HepG2 (cell line): Measurements from ENCODE around the gene MIEF1.

Experiments
- ARNT ChIP-seq: fragments of 450-650 bp; IDR thresholded peaks from 2 replicates; pipeline ENCODE4 v1.6.1; 2017
- CHD4 ChIP-seq: fragments of 200-600 bp; sonication (generic); IDR thresholded peaks from 2 replicates; pipeline ENCODE4 v1.7.0; 2017; ENCODE audit warnings: mild to moderate bottlenecking, low read length, borderline replicate concordance
- RNF2 ChIP-seq: fragments of 450-650 bp; conservative IDR thresholded peaks from 2 replicates; pipeline ENCODE4 v1.6.1; 2016; ENCODE audit warnings: low read depth
- SUZ12 ChIP-seq: fragments of 150-350 bp; IDR thresholded peaks from 2 replicates; pipeline ENCODE4 v1.6.1; 2014; ENCODE audit warnings: low read depth, low read length
- TCF12 ChIP-seq, 2 experiments: fragments of 450-650 bp in 1 of 2; sonication (generic) in 1 of 2; formaldehyde crosslinking in 1 of 2; IDR thresholded peaks; 2 replicates each; pipeline versions ENCODE4 v1.6.1 to v1.8.0; 2017 to 2022; ENCODE audit warnings: antibody characterized with exemption in 1 of 2, mild to moderate bottlenecking in 1 of 2, missing genetic modification reagents in 1 of 2, moderate library complexity in 1 of 2
- TGIF2 ChIP-seq: IDR thresholded peaks from 2 replicates; pipeline ENCODE4 v1.6.1; 2016; ENCODE audit warnings: control low read depth, missing compliant biosample characterization
- ZNF253 ChIP-seq: sonication (generic); formaldehyde crosslinking; IDR thresholded peaks from 2 replicates; pipeline ENCODE4 v1.8.0; 2022; ENCODE audit warnings: mild to moderate bottlenecking, missing genetic modification reagents, borderline replicate concordance
- ZNF552 ChIP-seq: sonication (generic); formaldehyde crosslinking; IDR thresholded peaks from 2 replicates; pipeline ENCODE4 v1.9.0; 2022; ENCODE audit warnings: missing genetic modification reagents, mild to moderate bottlenecking, borderline replicate concordance
- ZNF878 ChIP-seq: sonication (generic); formaldehyde crosslinking; IDR thresholded peaks from 2 replicates; pipeline ENCODE4 v1.8.1; 2023; ENCODE audit warnings: mild to moderate bottlenecking, missing genetic modification reagents, moderate library complexity
- TF ChIP-seq, protein P1 (sequence below): sonication (generic); formaldehyde crosslinking; IDR thresholded peaks from 2 replicates; pipeline ENCODE4 v1.8.0; 2022; ENCODE audit warnings: mild to moderate bottlenecking, missing genetic modification reagents; ENCODE audit not compliant: insufficient replicate concordance
- TF ChIP-seq, protein P2 (sequence below): sonication (generic); formaldehyde crosslinking; IDR thresholded peaks from 2 replicates; pipeline ENCODE4 v1.5.0; 2020; ENCODE audit warnings: mild to moderate bottlenecking, missing genetic modification reagents, moderate library complexity

DNA sequence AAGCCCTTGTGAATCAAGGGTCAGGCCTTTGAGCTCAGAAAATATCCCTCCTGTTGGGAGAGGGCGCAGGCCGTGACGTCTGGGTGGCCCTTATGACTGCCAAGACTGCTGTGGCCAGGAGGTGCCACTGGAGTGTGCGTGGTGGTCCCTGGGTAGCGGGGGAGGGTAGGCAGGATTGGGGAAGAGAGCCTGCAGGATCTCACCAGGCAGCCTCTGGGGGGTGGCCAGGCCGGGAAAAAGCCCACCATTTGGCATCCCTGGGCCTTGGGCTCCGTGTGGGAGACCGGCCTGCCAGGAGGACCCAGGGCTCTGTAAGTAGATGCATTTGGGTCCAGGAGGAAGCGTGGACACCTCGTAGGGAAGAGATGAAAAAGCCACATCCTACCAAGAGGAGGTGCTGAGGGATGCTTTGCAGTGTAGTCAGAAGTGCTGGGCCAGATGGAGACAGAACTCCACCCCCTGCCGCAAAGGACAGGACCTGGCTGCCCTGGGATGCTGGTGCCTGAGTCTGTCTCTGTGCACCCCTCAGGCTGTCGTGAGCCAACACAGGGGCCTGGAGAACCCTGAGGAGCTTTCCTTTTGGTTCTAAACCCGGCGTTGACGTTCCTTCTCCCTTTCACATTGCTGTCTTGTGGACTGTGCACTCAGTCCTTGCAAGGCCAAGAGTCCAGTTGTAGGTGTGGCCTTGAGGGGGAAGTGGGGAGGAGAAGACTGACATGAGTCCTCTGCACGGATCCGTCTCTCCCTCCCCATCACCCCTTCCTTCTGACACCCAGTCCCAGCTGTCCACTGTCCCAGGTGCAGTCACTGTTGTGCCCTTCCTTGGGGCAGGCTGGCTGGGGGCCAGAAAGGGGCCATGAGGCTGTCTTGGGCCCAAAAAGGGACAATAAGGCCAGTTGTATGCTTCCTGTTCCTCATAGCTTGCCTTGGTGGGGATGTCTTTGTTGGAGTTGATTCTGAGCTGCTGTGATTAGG lies 12.7 kb upstream of the MIEF1 start:
- TF ChIP-seq ZNF552 (no peak), TGIF2 (CRISPR knock-in tag) (no peak), RNF2 (no peak), ZNF878 (CRISPR knock-in tag) (no peak), TCF12 (IDR thresholded peaks at IDR 0.05) (no peak), TCF12 (CRISPR knock-in tag; IDR thresholded peaks at IDR 0.05) (no peak), SUZ12 (no peak), ZNF253 (CRISPR knock-in tag) (no peak), CHD4 (no peak), ARNT (no peak)
- TF ChIP-seq, protein P1, sequence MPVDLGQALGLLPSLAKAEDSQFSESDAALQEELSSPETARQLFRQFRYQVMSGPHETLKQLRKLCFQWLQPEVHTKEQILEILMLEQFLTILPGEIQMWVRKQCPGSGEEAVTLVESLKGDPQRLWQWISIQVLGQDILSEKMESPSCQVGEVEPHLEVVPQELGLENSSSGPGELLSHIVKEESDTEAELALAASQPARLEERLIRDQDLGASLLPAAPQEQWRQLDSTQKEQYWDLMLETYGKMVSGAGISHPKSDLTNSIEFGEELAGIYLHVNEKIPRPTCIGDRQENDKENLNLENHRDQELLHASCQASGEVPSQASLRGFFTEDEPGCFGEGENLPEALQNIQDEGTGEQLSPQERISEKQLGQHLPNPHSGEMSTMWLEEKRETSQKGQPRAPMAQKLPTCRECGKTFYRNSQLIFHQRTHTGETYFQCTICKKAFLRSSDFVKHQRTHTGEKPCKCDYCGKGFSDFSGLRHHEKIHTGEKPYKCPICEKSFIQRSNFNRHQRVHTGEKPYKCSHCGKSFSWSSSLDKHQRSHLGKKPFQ (CRISPR knock-in tag): no peak
- TF ChIP-seq, protein P2, sequence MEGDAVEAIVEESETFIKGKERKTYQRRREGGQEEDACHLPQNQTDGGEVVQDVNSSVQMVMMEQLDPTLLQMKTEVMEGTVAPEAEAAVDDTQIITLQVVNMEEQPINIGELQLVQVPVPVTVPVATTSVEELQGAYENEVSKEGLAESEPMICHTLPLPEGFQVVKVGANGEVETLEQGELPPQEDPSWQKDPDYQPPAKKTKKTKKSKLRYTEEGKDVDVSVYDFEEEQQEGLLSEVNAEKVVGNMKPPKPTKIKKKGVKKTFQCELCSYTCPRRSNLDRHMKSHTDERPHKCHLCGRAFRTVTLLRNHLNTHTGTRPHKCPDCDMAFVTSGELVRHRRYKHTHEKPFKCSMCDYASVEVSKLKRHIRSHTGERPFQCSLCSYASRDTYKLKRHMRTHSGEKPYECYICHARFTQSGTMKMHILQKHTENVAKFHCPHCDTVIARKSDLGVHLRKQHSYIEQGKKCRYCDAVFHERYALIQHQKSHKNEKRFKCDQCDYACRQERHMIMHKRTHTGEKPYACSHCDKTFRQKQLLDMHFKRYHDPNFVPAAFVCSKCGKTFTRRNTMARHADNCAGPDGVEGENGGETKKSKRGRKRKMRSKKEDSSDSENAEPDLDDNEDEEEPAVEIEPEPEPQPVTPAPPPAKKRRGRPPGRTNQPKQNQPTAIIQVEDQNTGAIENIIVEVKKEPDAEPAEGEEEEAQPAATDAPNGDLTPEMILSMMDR: no peak
